Uterus (tissue), 4 donors: Measurements from ENCODE around the gene LMO7. TPM values are rescaled to one million over a fixed set of nuclear protein-coding genes. Genes with fewer than 3 reads are reported as not detected.
"Not testable (repeated sequence)": the region's sequence is repeated elsewhere in the genome, so short reads cannot be mapped to it uniquely, and the experiment has no call there.

Source experiments
- DNase-seq, 2 donors: peaks; one replicate each; pipeline ENCODE4 v3.0.0-alpha.2; 2019 to 2020
- H3K27ac ChIP-seq, 2 donors: fragments of 200-600 bp; sonication (generic); 1 replicate in 1 of 2; 2 replicates in 1 of 2; pipeline ENCODE4 v1.5.1; 2016 to 2018
- H3K27me3 ChIP-seq, 2 donors: fragments of 200-600 bp; sonication (generic); one replicate each; pipeline ENCODE4 v1.5.1; 2018 to 2019; ENCODE audit warnings: control low read depth in 1 of 2
- H3K36me3 ChIP-seq, 2 donors: fragments of 200-600 bp; sonication (generic); one replicate each; pipeline ENCODE4 v1.5.1; 2019; ENCODE audit warnings: control low read depth in 1 of 2
- H3K4me1 ChIP-seq, 2 donors: fragments of 200-600 bp; sonication (generic); one replicate each; pipeline ENCODE4 v1.5.1; 2018 to 2019; ENCODE audit warnings: control low read depth in 1 of 2
- H3K4me3 ChIP-seq, 2 donors: fragments of 200-600 bp; sonication (generic); 1 replicate in 1 of 2; 2 replicates in 1 of 2; pipeline ENCODE4 v1.5.1; 2018 to 2019; ENCODE audit warnings: mild to moderate bottlenecking in 1 of 2
- H3K9me3 ChIP-seq, 2 donors: fragments of 200-600 bp; sonication (generic); one replicate each; pipeline ENCODE4 v1.5.1; 2019; ENCODE audit warnings: control low read depth in 1 of 2
- POLR2A ChIP-seq, 2 donors: fragments of 450-650 bp; IDR thresholded peaks; one replicate each; pipeline ENCODE4 v1.6.1; 2016; ENCODE audit warnings: antibody characterized with exemption in 2 of 2, mild to moderate bottlenecking in 1 of 2, moderate library complexity in 1 of 2
- intact Hi-C: fragments of 100-400 bp; cut with DNase I; formaldehyde crosslinking; loops from one replicate; pipeline ENCODE4 v1.15.1; 2023; ENCODE audit warnings: low total_unique reads
- total RNA-seq, 4 donors: library from RNA; depleted of rRNA in 3 of 4; stranded (reverse); fragments of >200 nt in 3 of 4; gene quantifications; one replicate each; pipeline versions ENCODE4 v1.1.0 to v1.2.4, GENCODE V29; 2014 to 2023
- TF ChIP-seq, protein P1 (sequence below), 4 experiments: fragments of 200-600 bp in 2 of 4; fragments of 450-650 bp in 2 of 4; sonication (generic) in 2 of 4; IDR thresholded peaks; one replicate each; pipeline ENCODE4 v1.5.1; 2016 to 2019; ENCODE audit warnings: antibody characterized with exemption in 4 of 4, mild to moderate bottlenecking in 2 of 4, moderate library complexity in 1 of 4
- donor health status: DM: yes; HTN: yes; CAD: no.

LMO7 gene
- total RNA-seq, 4 donors from 2014 or later = 2.6 to 55.4 (median 24.2) TPM

- no peaks in the 10 kb centered on the region for H3K27me3 ChIP-seq
- DNase-seq = no peak
- H3K36me3 ChIP-seq = no peaks in the 10 kb centered on the region
- intact Hi-C loops = no loop called here
- no peak overlapping the region for H3K27ac ChIP-seq
- TF ChIP-seq POLR2A (IDR thresholded peaks at IDR 0.05) = no peak
- TF ChIP-seq, protein P1, sequence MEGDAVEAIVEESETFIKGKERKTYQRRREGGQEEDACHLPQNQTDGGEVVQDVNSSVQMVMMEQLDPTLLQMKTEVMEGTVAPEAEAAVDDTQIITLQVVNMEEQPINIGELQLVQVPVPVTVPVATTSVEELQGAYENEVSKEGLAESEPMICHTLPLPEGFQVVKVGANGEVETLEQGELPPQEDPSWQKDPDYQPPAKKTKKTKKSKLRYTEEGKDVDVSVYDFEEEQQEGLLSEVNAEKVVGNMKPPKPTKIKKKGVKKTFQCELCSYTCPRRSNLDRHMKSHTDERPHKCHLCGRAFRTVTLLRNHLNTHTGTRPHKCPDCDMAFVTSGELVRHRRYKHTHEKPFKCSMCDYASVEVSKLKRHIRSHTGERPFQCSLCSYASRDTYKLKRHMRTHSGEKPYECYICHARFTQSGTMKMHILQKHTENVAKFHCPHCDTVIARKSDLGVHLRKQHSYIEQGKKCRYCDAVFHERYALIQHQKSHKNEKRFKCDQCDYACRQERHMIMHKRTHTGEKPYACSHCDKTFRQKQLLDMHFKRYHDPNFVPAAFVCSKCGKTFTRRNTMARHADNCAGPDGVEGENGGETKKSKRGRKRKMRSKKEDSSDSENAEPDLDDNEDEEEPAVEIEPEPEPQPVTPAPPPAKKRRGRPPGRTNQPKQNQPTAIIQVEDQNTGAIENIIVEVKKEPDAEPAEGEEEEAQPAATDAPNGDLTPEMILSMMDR (IDR thresholded peaks at IDR 0.05) = no peak
- peaks cover 0 to 3% of the 10 kb centered on the region in 2 donors for H3K9me3 ChIP-seq
- H3K4me1 ChIP-seq = no peaks in the 10 kb centered on the region
- no peak overlapping the region for H3K4me3 ChIP-seq
Measured at GRCh38 chr13:75779393-75779792, 143.3 kb downstream of the LMO7 start.

GRCh38 chr13:75780103-75780502 lies 144.0 kb downstream of the LMO7 start:
- DNase-seq, H3K27ac ChIP-seq, H3K27me3 ChIP-seq, H3K4me1 ChIP-seq, H3K36me3 ChIP-seq, H3K9me3 ChIP-seq, intact Hi-C loops, H3K4me3 ChIP-seq: not testable (repeated sequence)

GRCh38 chr13:75782985-75783384 lies 146.9 kb downstream of the LMO7 start:
- intact Hi-C loops = no loop called here
- TF ChIP-seq POLR2A (IDR thresholded peaks at IDR 0.05) = no peak
- TF ChIP-seq, protein P1 (IDR thresholded peaks at IDR 0.05) = no peak
- no peaks in the 10 kb centered on the region for H3K36me3 ChIP-seq

DNA sequence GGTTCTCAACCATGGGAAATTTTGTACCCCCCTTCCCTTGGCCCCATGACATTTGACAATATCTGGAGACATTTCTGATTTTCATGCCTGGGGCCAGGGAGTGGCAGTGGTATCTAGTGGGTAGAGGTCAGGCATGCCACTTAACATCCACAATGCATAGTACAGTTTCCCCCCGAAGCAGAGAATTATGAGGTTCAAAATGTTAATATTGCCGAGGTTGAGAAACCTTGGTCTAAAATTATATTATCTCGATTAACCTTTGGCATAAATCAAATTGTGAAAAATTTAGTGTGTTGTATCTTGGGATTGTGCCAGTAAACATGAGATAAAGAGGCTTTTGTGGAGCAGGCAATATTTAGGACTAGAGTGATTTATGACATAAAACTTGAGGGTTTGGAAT lies 147.9 kb downstream of the LMO7 start:
- no peak for TF ChIP-seq POLR2A (IDR thresholded peaks at IDR 0.05)
- TF ChIP-seq, protein P1 (IDR thresholded peaks at IDR 0.05) = no peak
- H3K27me3 ChIP-seq = no peaks in the 10 kb centered on the region
- H3K9me3 ChIP-seq = peaks cover 0 to 3% of the 10 kb centered on the region in 2 donors
- DNase-seq = no peak
- H3K36me3 ChIP-seq = no peaks in the 10 kb centered on the region
- intact Hi-C loops = no loop called here
- no peak overlapping the region for H3K27ac ChIP-seq
- no peak overlapping the region for H3K4me3 ChIP-seq
- no peaks in the 10 kb centered on the region for H3K4me1 ChIP-seq

More at GRCh38 chr13:75782985-75783384, 146.9 kb downstream of the LMO7 start:
- no peaks in the 10 kb centered on the region for H3K27me3 ChIP-seq
- H3K4me1 ChIP-seq = no peaks in the 10 kb centered on the region
- no peak for DNase-seq
- no peak overlapping the region for H3K27ac ChIP-seq
- H3K9me3 ChIP-seq = peaks cover 0 to 3% of the 10 kb centered on the region in 2 donors
- H3K4me3 ChIP-seq = no peak overlapping the region

- no peaks in the 10 kb centered on the region for H3K36me3 ChIP-seq
- no peaks in the 10 kb centered on the region for H3K27me3 ChIP-seq
- H3K4me1 ChIP-seq = no peaks in the 10 kb centered on the region
- no peak overlapping the region for H3K4me3 ChIP-seq
- intact Hi-C loops = no loop called here
- no peak overlapping the region for H3K27ac ChIP-seq
- DNase-seq = no peak
- H3K9me3 ChIP-seq = peaks cover 0 to 3% of the 10 kb centered on the region in 2 donors
- TF ChIP-seq, protein P1 (IDR thresholded peaks at IDR 0.05) = no peak
- no peak for TF ChIP-seq POLR2A (IDR thresholded peaks at IDR 0.05)
Measured at GRCh38 chr13:75785130-75785529, 149.0 kb downstream of the LMO7 start.
